GM12875 (cell line): Measurements from ENCODE around the gene PADI1.

Source experiments
- H3K4me3 ChIP-seq: one replicate; pipeline ENCODE4 v1.5.1; 2011; ENCODE audit warnings: low read depth, low read length, control low read depth
- CTCF ChIP-seq: IDR thresholded peaks from 2 replicates; pipeline ENCODE4 v1.5.1; 2011; ENCODE audit warnings: low read depth, mild to moderate bottlenecking, control low read depth, inconsistent platforms, low read length, moderate library complexity, borderline replicate concordance; ENCODE audit not compliant: insufficient read depth

The PADI1 gene

GRCh38 chr1:17207046-17207445, 2.1 kb downstream of the PADI1 start:
- TF ChIP-seq CTCF, result no peak
- no peak overlapping the region for H3K4me3 ChIP-seq

- H3K4me3 ChIP-seq, result no peak overlapping the region
- TF ChIP-seq CTCF, result no peak
Observed at GRCh38 chr1:17207540-17207939, 2.6 kb downstream of the PADI1 start.

- no peak overlapping the region for H3K4me3 ChIP-seq
- TF ChIP-seq CTCF, result no peak
Observed at GRCh38 chr1:17207966-17208418, 3.1 kb downstream of the PADI1 start.

GRCh38 chr1:17208546-17208945, 3.6 kb downstream of the PADI1 start:
- TF ChIP-seq CTCF, result no peak
- no peak overlapping the region for H3K4me3 ChIP-seq

GRCh38 chr1:17209430-17209829, 4.5 kb downstream of the PADI1 start:
- H3K4me3 ChIP-seq, result no peak overlapping the region
- no peak for TF ChIP-seq CTCF

- H3K4me3 ChIP-seq, result no peak overlapping the region
- no peak for TF ChIP-seq CTCF
Observed at GRCh38 chr1:17210176-17210575, 5.2 kb downstream of the PADI1 start.

- no peak for TF ChIP-seq CTCF
- H3K4me3 ChIP-seq, result no peak overlapping the region
Observed at GRCh38 chr1:17211377-17211776, 6.4 kb downstream of the PADI1 start.
